HEK293 (cell line): ENCODE results near the gene C11orf91.

ENCODE experiments used
- GFI1B ChIP-seq: fragments of 450-650 bp; formaldehyde crosslinking; IDR thresholded peaks from 2 replicates; pipeline ENCODE4 v1.5.1; 2016; ENCODE audit warnings: missing biosample characterization, missing genetic modification characterization
- GLI2 ChIP-seq: fragments of 450-650 bp; formaldehyde crosslinking; IDR thresholded peaks from 2 replicates; pipeline ENCODE4; 2017; ENCODE audit warnings: missing biosample characterization, missing genetic modification characterization, low read depth, borderline replicate concordance
- ZNF211 ChIP-seq: fragments of 450-650 bp; formaldehyde crosslinking; IDR thresholded peaks from 2 replicates; pipeline ENCODE4 v1.5.1; 2016; ENCODE audit warnings: low read depth, missing biosample characterization, missing genetic modification characterization
- ZNF341 ChIP-seq: fragments of 450-650 bp; formaldehyde crosslinking; IDR thresholded peaks from 2 replicates; pipeline ENCODE4; 2016; ENCODE audit warnings: low read depth, missing biosample characterization, missing genetic modification characterization
- ZSCAN16 ChIP-seq: fragments of 450-650 bp; formaldehyde crosslinking; IDR thresholded peaks from 2 replicates; pipeline ENCODE4 v1.5.1; 2016; ENCODE audit warnings: missing biosample characterization, missing genetic modification characterization
- TF ChIP-seq, protein P1 (sequence below): fragments of 450-650 bp; formaldehyde crosslinking; IDR thresholded peaks from 2 replicates; pipeline ENCODE4 v1.5.1; 2016; ENCODE audit warnings: missing biosample characterization, missing genetic modification characterization

DNA sequence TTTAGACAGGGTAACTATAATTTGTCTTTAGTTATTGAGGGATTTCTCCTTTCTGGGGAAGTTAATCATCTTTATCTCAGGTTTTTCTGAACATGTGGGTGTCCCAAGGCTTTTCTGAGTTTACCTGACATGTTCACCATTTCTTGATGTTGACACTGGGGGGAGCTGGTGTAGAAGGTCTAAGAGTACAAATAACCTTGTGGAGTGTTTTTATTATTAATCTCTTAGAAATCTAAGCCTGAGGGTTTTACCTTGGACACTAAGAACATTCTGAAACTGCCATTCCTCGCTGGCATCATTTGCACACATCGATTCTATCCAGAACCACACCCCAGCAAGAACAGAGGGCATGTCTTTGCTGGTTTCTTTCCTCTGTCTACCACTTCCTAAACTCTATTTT is 15.6 kb upstream of the C11orf91 start:
- TF ChIP-seq GLI2 (no peak), ZNF211 (tag by site-specific recombination) (no peak), GFI1B (tag by site-specific recombination) (no peak), ZSCAN16 (tag by site-specific recombination) (no peak), ZNF341 (tag by site-specific recombination) (no peak)
- TF ChIP-seq, protein P1, sequence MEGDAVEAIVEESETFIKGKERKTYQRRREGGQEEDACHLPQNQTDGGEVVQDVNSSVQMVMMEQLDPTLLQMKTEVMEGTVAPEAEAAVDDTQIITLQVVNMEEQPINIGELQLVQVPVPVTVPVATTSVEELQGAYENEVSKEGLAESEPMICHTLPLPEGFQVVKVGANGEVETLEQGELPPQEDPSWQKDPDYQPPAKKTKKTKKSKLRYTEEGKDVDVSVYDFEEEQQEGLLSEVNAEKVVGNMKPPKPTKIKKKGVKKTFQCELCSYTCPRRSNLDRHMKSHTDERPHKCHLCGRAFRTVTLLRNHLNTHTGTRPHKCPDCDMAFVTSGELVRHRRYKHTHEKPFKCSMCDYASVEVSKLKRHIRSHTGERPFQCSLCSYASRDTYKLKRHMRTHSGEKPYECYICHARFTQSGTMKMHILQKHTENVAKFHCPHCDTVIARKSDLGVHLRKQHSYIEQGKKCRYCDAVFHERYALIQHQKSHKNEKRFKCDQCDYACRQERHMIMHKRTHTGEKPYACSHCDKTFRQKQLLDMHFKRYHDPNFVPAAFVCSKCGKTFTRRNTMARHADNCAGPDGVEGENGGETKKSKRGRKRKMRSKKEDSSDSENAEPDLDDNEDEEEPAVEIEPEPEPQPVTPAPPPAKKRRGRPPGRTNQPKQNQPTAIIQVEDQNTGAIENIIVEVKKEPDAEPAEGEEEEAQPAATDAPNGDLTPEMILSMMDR (tag by site-specific recombination) = no peak
